ENCODE results near the gene BTBD2.

Gene BTBD2

GRCh38 chr19:2050991-2051772 is 35.7 kb upstream of the BTBD2 start, which contains the start of gene MKNK2:
TSS of gene MKNK2 (minus strand) at chr19:2051244. CDS start at chr19:2050851, 393 bp downstream.
- DNase-seq (ENCODE audit: extremely low read depth in 1 of 2, low read depth in 1 of 2): peak; percentile 87 to 98

DNA sequence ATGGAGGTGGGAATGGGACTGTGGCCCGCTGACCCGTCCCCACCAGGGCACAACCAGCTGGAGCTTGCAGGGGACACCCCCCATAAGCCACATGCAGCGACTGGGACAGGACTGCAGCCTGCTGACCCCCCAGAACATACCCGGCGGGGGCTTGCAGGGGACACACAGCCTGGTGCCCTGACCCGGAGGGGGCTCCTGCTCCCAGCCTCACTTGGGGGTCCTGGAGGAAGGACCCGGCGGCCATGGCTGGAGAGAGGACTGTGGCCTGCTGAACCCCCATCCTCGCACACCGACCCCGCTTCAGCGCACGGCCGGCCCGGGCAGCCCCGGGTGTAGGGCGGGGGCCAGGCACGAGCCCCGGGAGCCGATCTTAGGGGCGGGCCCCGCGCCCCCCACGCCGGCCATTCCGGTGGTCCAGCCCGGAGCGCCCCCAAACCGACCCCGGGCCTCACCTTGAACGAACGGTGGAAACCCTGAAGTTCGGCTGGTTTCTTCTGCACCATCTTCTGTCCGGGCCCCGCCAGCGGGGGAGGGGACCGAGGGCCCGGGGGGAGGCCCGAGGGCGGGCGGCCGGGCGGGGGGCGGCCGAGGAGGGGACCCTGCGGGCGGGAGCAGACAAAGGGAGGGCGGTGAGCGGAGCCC is 35.0 kb upstream of the BTBD2 start:
- DNase-seq (ENCODE audit: extremely low read depth in 1 of 2, low read depth in 1 of 2): no peak

GRCh38 chr19:2049741-2050348 is 34.3 kb upstream of the BTBD2 start:
- no peak for DNase-seq (ENCODE audit: extremely low read depth in 1 of 2, low read depth in 1 of 2)

DNA sequence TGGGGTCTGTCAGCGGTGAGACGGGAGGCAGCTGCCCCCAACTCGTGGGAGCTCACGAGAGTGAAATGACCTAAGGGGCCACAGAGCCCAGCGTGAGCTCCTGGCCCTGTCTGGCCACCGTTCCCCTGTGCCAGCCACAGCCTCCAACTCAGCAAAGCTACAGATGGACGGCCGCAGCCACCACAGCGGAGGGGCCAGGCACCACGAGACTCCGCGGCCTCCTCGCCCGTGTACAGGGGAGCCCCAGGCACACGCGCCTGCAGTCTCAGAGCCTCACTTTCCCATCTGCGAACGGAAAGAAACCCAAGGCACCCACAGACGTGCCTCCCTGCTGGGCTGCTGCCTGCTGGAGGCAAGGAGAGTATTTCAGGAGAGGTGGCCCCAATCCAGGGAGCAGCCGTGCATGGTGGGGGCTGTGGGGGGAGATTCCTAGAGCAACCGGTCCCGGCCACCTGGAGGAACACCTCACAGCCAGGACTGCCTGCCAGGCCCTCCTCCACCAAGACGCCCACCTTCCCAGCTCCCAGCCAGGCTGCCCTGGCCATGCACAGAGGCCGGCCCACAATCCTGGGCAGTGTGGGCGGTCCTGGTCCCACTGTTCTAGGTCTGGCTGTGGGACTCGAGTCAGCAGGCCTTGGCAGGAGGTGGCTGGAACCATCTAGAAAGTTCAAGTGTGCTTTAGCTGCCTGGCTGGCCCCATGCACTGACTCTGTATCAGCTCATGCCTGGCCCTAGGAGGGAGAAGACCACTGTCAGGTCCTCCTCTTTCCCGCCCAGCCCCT is 33.6 kb upstream of the BTBD2 start:
- no peak for DNase-seq (ENCODE audit: extremely low read depth in 1 of 2, low read depth in 1 of 2)

DNA sequence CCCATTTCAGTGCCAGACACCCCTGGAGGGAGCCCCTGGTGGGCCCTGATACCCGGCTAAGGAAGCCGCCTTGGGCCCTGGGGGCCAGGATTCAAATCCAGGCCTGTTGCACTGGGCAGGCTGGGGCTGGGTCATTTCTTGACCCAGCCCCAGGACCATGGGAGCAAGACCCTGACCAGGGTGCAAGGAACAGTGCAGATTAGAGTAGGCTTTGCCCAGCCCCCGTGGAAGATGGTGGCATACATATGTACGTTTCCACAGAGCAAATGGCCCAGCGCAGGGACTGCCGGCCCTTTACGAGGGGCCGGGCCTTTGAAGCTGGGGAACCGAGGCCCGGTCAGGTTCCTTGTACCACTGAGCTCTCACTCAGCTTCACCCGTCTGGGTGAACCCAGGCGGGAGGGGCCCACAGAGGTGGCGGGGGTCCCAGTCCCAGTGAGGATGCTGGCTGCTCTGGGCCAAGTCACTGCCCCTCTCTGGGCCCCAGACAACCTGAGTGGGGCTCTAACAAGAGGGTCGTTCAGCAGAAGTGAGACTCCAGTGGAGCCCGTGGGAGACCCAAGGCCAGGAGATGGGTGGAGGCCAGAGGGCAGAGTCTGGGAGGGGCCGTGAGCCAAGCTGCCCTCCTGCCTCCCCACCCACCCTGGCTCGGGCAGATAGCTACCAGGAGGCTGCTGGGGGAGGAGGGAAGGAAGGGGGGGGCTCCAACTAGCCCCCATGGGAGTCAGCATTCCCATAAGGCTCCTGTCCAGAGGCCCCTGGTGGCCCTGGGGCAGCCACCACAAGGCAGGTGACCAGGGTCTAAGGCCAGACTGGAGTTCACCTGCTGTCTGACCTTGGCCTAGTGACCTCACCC is 32.8 kb upstream of the BTBD2 start:
- no peak for DNase-seq (ENCODE audit: extremely low read depth in 1 of 2, low read depth in 1 of 2)

- no peak for DNase-seq (ENCODE audit: extremely low read depth in 1 of 2, low read depth in 1 of 2)
Observed at GRCh38 chr19:2047449-2048103, 32.1 kb upstream of the BTBD2 start.

DNA sequence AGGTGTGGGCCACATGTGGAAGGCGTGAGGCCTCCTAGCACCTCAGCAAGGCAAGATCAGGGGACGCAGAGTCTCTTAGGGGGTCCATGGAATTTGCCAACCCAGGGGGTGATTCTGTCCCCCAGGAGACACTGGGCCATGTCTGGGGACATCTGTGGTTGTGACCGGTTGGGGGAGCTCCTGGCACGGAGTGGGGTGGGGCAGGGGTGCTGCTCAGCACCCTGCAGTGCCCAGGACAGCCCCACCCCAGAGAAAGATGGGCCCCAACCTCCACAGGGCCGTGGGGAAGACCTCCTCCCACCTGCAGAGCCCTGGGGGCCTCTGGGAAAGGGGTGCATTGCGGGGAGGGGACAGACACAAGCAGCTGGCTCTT is 31.5 kb upstream of the BTBD2 start:
- no peak for DNase-seq (ENCODE audit: extremely low read depth in 1 of 2, low read depth in 1 of 2)

DNA sequence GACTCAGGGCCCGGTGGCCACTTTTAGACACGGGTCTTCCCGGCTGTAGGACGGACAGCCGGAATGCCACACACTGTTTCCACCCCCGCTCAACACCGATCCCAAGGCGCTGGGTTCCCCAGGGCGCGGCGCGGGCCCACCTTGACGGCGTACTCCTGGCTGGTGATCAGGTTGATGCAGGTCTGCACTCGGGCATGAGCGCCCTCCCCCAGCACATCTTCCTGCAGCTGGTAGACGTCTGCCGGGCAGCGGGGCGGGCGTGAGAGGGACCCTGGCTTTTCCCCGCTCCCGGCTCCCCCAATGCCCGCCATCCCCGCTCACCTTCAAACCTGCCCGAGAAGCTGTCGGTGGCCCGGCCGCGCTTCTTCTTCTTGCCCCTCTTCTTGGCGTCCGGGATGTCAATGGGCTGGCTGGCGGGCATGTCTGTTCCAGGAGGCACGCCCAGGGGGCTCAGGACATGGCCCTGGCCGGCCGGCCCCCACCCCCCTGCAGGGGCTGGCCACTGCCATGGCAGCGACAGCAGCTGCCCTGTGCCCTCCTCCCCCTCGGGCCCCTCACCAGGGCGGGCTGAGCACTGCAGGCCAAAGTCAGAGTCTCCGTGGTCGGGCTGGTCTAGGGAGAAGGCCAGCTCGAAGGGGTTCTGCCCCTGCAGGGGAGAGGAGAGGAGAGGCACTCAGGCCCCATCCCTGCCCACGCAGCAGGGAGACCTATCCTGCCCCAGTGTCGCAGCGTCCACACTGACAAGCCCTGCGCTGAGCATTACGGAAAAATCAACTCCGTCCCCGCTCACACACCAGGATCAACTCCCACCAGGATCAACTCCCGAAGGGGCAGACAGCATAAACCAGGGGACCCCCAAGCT is 30.8 kb upstream of the BTBD2 start:
- DNase-seq (ENCODE audit: extremely low read depth in 1 of 2, low read depth in 1 of 2): no peak

GRCh38 chr19:2045501-2046045 is 30.1 kb upstream of the BTBD2 start:
- DNase-seq (ENCODE audit: extremely low read depth in 1 of 2, low read depth in 1 of 2): no peak

DNA sequence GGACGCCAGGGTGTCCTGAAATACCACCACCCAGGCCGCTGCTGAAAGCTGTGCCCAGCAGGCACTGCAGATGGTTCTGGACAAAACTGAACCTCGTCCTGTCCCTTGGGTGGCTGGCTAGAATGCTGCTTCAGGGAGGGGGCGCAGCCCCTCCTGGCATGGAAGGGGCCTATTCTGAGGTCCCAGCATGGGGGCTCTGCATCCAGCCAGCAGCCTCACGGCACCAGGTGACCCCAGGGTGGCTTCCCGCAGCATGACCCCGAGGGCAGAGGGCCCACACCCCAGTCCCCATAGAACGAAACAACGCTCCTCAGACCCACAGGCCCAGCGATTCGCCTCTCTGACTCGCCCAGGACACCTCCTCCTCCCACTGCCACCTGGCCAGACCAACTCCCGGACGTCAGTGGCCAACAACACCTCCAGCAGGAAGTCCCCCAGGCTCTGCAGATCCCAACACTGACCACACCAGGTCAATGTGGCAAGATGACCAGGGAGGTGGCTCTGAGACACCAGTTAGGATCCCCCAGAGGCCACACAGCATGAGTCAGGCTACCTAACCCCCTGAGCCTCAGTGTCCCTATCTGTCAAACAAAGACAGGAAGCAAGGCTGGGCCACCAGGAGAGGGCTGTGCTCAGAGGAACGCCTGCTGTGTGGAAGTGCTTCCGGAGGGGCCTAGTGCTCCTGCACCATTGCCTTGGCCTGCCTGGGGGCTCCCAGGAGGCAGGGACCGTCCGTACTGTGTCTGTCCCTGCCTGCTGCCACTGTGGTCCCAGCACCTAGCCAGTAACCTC is 29.4 kb upstream of the BTBD2 start:
- no peak for DNase-seq (ENCODE audit: extremely low read depth in 1 of 2, low read depth in 1 of 2)

DNA sequence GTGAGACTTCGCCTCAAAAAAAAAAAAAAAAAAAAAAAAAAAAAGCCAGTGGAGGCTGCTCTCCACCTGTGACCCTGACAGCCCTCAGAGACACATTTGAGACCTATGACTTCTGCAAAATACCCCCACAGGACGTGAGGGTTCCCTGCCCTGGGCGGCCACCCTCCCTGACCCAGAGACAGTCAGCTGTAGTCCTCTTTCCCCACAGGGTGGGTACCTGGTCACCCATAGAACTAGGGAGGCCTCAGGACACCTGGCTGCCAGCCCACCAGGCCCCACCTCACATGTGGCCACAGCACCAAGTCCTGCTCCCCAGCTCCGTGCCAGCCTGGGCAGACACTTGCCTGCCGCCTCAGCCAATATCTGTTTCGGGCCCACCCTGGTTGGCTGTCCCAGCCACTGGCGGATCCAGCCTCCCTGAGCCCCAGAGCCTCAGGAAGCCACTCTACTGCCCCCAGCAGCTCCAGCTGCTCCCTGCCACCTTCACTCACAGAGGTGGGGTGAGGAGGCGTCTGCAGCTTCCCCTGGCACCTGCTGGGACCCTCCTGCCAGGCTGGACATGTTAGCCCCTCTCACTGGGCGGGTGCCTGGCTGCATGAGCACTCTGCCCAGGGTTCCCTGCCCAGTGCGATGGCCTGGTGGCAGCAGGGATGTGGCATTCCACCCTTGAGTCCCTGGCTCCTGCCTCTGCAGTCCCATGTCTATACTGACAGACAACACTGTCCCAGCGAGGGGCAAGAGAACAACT is 28.6 kb upstream of the BTBD2 start:
- DNase-seq (ENCODE audit: extremely low read depth in 1 of 2, low read depth in 1 of 2): no peak

- DNase-seq (ENCODE audit: extremely low read depth in 1 of 2, low read depth in 1 of 2): no peak
Observed at GRCh38 chr19:2043251-2043641, 27.7 kb upstream of the BTBD2 start.

GRCh38 chr19:2042485-2043250 is 27.2 kb upstream of the BTBD2 start:
- DNase-seq (ENCODE audit: extremely low read depth in 1 of 2, low read depth in 1 of 2): no peak

DNA sequence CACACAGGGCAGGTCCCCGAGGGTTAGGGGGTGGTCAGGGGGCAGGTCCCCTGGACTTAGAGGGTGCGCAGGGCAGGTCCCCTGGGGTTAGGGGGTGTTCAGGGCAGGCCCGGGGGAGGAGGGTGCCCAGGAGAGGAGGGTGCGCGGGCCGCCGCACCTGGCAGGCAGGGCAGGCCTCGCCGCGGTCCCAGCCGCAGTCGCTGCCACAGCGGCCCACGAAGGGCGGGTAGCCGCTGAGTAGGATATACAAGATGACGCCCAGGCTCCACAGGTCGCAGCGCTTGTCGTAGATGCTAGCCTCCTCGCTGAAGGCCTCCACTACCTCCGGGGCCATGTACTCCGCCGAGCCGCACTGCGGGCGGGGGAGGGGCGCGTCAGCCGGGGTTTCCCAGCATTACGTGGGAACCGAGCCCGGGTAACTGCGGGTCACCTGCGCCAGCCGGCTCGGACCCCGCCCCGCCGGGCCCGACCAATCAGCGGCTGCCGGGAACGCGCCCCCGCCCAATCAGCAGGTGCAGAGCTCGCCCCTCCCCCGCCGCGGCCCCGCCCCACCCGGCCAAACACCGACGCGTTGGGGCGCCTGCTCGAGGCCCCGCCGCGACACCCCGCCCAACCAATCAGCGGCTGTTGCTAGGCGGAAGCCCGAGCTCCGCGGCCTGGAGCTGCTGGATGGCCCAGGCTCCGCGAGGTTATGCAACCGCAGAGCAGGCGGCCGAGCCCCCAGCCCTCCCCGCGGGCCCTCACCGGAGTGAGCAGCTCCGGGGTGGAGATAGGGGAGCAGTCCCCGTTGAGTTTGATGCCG is 26.4 kb upstream of the BTBD2 start:
- DNase-seq (ENCODE audit: extremely low read depth in 1 of 2, low read depth in 1 of 2): peak; percentile 98 to 100

DNA sequence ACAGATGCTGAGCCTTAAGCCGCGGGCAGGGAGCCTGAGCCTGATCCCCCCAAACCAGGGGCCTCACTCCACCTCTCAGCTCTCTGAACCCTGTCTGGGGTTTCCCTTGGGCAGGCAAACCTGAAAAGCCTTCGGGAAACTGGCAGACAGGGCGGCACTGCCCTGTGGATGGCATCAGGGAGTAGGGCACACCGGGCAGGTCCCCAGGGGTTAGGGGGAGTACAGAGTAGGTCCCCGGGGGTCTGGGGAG is 25.8 kb upstream of the BTBD2 start:
- DNase-seq (ENCODE audit: extremely low read depth in 1 of 2, low read depth in 1 of 2): no peak
